ENCODE results near the gene ABCC2. TPM values are rescaled to one million over a fixed set of nuclear protein-coding genes. Genes with fewer than 3 reads are reported as not detected.

Gene ABCC2
- polyA plus RNA-seq, 1 donor (not counting 4 experiments of a cell fraction or from before 2014, with no cell fraction given): 2.5 TPM

DNA sequence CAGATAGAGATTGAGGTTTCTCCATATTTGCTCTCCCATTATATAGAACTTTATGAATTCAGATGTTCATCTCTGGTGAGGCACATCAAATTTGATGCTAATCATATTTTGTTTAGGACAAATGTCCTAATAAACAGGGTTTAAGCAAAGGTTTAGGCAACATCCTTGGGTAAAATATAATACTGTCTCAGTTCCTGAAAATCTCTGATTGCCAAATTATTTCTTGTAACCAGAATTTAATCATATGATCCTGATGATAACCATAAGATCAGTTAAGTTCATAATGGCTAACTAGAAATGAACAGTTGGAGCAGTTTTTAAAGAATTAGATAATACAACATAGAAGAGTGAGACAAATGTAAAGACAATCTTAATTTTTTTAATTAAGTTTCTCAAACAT, 31.8 kb upstream of the ABCC2 start:
- no peak for FAIRE-seq
- dilution Hi-C loops (cut with MboI; ENCODE audit: extremely low pct_ligation_motif_present, low sequenced_read_pairs): no loop called here

DNA sequence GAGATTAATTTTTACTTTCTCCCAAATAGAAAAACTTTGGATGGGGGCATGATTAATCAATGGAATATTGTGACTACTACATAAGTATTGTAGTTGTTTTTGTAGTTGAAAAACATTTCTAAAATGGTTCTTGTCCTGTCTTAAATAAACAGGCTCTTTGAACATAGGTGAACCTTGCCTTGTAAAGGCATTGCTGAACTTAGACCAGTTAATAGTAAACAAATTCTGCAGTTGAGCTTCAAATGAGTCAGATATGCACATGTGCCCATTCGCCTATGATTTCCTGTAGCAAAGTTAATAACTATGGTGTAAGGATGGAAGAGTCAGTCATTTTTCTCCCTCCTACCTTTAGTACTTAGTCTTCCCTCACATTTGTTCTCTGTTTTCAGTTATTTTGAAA, 27.8 kb upstream of the ABCC2 start:
- Histone ChIP-seq H3K36me3 (ENCODE audit: control insufficient read depth in 2 of 2, extremely low read depth in 1 of 2, insufficient read depth in 2 of 2, low read length in 2 of 2) (peaks cover 6 to 11% of the 10 kb centered on the region in 2 experiments), H3K9me1 (ENCODE audit: control insufficient read depth, extremely low read depth, insufficient read depth, low read length) (no peaks in the 10 kb centered on the region), H3K9me3 (ENCODE audit: control insufficient read depth, low read depth, low read length) (no peaks in the 10 kb centered on the region), H3K4me1 (ENCODE audit: control insufficient read depth, extremely low read depth, insufficient read depth, low read length) (no peaks in the 10 kb centered on the region), H3K9ac (ENCODE audit: control insufficient read depth, extremely low read depth, insufficient read depth, low read length) (no peak overlapping the region), H3K4me3 (ENCODE audit: control insufficient read depth in 2 of 3, extremely low read depth in 1 of 3, insufficient read depth in 2 of 3, low read depth in 1 of 3, low read length in 3 of 3) (no peak overlapping the region), H3K27me3 (ENCODE audit: control insufficient read depth, extremely low read depth, insufficient read depth, low read length) (no peaks in the 10 kb centered on the region), H4K20me1 (ENCODE audit: control insufficient read depth, extremely low read depth, insufficient read depth, low read length) (no peaks in the 10 kb centered on the region), H2AFZ (ENCODE audit: control insufficient read depth, low read length) (no peak overlapping the region), H3K27ac (ENCODE audit: control insufficient read depth, insufficient read depth, low read length) (no peak overlapping the region), H3K4me2 (ENCODE audit: control insufficient read depth, extremely low read depth, insufficient read depth, low read depth, low read length) (no peak overlapping the region), H3K79me2 (ENCODE audit: control insufficient read depth, insufficient read depth, low read length) (no peaks in the 10 kb centered on the region)
- peak; percentile 5 for FAIRE-seq
- TF ChIP-seq EZH2 (IDR thresholded peaks at IDR 0.05; ENCODE audit: low read length): no peak
- TF ChIP-seq, protein P1, sequence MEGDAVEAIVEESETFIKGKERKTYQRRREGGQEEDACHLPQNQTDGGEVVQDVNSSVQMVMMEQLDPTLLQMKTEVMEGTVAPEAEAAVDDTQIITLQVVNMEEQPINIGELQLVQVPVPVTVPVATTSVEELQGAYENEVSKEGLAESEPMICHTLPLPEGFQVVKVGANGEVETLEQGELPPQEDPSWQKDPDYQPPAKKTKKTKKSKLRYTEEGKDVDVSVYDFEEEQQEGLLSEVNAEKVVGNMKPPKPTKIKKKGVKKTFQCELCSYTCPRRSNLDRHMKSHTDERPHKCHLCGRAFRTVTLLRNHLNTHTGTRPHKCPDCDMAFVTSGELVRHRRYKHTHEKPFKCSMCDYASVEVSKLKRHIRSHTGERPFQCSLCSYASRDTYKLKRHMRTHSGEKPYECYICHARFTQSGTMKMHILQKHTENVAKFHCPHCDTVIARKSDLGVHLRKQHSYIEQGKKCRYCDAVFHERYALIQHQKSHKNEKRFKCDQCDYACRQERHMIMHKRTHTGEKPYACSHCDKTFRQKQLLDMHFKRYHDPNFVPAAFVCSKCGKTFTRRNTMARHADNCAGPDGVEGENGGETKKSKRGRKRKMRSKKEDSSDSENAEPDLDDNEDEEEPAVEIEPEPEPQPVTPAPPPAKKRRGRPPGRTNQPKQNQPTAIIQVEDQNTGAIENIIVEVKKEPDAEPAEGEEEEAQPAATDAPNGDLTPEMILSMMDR (optimal IDR thresholded peaks at IDR 0.05 in 1 of 3, IDR thresholded peaks at IDR 0.05 in 1 of 3, conservative IDR thresholded peaks at IDR 0.05 in 1 of 3; ENCODE audit: extremely low read depth in 1 of 3, insufficient read depth in 2 of 3, low read length in 3 of 3): no peak
- no peak for DNase-seq (ENCODE audit: low read depth, low spot score)
- dilution Hi-C loops (cut with MboI; ENCODE audit: extremely low pct_ligation_motif_present, low sequenced_read_pairs): no loop called here

More for the DNA sequence above, 31.8 kb upstream of the ABCC2 start:
- Histone ChIP-seq H3K9me3 (ENCODE audit: control insufficient read depth, low read depth, low read length) (no peaks in the 10 kb centered on the region), H3K9ac (ENCODE audit: control insufficient read depth, extremely low read depth, insufficient read depth, low read length) (no peak overlapping the region), H3K4me3 (ENCODE audit: control insufficient read depth in 2 of 3, extremely low read depth in 1 of 3, insufficient read depth in 2 of 3, low read depth in 1 of 3, low read length in 3 of 3) (no peak overlapping the region), H4K20me1 (ENCODE audit: control insufficient read depth, extremely low read depth, insufficient read depth, low read length) (no peaks in the 10 kb centered on the region), H3K4me1 (ENCODE audit: control insufficient read depth, extremely low read depth, insufficient read depth, low read length) (no peaks in the 10 kb centered on the region), H3K9me1 (ENCODE audit: control insufficient read depth, extremely low read depth, insufficient read depth, low read length) (no peaks in the 10 kb centered on the region), H3K27me3 (ENCODE audit: control insufficient read depth, extremely low read depth, insufficient read depth, low read length) (no peaks in the 10 kb centered on the region), H3K27ac (ENCODE audit: control insufficient read depth, insufficient read depth, low read length) (no peak overlapping the region), H2AFZ (ENCODE audit: control insufficient read depth, low read length) (no peak overlapping the region), H3K4me2 (ENCODE audit: control insufficient read depth, extremely low read depth, insufficient read depth, low read depth, low read length) (no peak overlapping the region), H3K79me2 (ENCODE audit: control insufficient read depth, insufficient read depth, low read length) (no peaks in the 10 kb centered on the region), H3K36me3 (ENCODE audit: control insufficient read depth in 2 of 2, extremely low read depth in 1 of 2, insufficient read depth in 2 of 2, low read length in 2 of 2) (peaks cover 5 to 11% of the 10 kb centered on the region in 2 experiments)
- TF ChIP-seq, protein P1 (optimal IDR thresholded peaks at IDR 0.05 in 1 of 3, IDR thresholded peaks at IDR 0.05 in 1 of 3, conservative IDR thresholded peaks at IDR 0.05 in 1 of 3; ENCODE audit: extremely low read depth in 1 of 3, insufficient read depth in 2 of 3, low read length in 3 of 3): no peak
- TF ChIP-seq EZH2 (IDR thresholded peaks at IDR 0.05; ENCODE audit: low read length): no peak
- DNase-seq (ENCODE audit: low read depth, low spot score): no peak

Data from keratinocyte (primary cell).